ENCODE measurements around the gene POFUT2.

The POFUT2 gene

DNA sequence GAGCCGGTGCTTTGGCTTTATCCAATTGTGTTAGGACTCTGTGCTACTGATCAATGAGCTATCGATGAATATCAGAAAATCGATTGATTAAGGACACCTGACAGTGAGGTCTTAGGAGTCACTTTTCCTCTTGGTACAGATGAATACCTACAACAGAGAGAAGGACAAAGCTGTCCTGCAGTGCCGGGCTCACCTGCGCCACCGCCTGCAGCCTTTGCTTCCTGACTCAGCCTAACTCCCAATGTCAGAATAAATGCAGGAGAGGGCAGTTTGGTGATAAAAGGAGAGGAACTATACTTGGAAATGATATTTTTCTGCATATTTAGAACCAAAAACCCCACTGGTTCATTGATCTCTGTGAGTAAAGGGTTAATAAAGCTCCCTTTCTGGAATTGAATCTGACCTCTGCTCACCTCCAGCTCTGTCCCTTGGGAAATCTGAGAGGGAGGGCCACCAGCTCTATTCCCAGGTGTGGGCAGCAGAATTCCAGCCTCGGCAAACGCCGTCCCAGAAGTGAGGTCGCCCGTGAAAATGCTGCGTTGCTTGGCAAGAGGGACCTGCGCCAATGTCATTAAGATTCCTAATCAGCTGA lies 39.3 kb downstream of the POFUT2 start:
- DNase-seq = no peak

GRCh38 chr21:45246386-45247320 lies 41.0 kb downstream of the POFUT2 start:
- no peak for DNase-seq

- DNase-seq = no peak
These were observed 42.8 kb downstream of the POFUT2 start for GRCh38 chr21:45244799-45245340.

GRCh38 chr21:45243603-45244002 lies 44.1 kb downstream of the POFUT2 start:
- DNase-seq = no peak

GRCh38 chr21:45241357-45241756 lies 46.3 kb downstream of the POFUT2 start:
- DNase-seq = no peak

- DNase-seq = no peak
These were observed 50.3 kb downstream of the POFUT2 start for GRCh38 chr21:45237401-45237800.

DNA sequence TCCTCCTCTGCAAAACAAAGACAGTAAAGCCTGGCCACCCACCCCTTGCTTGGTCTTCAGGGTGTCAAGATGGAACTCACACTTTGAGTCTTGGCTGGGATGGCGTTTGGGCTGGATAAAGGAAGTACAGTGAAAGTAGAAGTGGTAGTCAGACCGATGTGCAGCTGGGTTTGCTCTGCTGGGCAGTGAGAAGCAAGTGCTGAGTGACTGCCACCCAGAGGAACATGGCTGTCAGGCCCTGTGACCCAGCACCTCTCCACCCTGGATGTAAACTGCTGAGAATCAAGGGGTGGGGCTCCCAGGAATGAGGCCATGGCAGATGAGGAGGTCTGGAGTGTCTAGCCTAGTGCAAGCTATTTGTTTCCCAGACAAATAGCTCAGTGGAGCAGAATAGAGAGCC lies 51.2 kb downstream of the POFUT2 start:
- DNase-seq = no peak

DNA sequence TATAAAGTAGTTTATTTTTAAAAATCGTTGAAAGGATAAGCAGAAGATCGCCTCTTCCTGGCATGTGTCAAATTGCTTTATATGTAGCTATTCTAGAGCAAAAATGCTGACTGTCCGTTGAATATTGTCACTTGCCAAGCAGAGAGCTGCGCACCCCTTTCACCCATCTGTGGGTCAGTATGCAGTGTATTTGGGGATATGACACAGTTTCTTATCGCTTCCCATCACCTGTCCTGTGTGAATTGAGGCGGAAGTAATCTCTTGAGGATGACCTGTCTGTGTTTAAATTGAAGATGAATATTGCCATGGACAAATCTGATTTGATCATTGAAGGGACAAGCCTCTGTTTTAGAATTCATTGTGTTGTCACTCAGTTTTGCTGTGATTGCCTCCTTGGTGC lies 52.2 kb downstream of the POFUT2 start:
- no peak for DNase-seq

- no peak for DNase-seq
These were observed 52.7 kb downstream of the POFUT2 start for GRCh38 chr21:45234965-45235364.

- DNase-seq = peak; percentile 4 to 26
These were observed 53.6 kb downstream of the POFUT2 start for GRCh38 chr21:45234127-45234526.

DNA sequence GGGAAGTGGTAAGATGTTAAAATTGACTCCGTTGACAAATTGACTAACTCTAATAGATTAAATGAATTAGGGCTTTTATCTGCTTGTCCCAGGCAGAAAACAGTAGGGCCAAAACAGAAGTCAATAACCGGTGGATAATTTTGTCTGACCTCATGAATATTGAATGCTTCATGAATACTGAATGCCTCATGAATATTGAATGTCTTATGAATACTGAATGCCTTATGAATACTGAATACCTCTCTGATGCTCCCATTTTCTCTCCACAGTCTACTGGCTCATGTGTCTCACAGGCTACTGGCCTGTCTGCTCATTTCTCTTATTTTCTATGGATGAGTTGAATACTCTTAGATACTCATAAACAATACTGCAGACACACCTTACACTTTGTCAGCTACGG lies 56.0 kb downstream of the POFUT2 start:
- no peak for DNase-seq

- DNase-seq = no peak
These were observed 58.9 kb downstream of the POFUT2 start for GRCh38 chr21:45228656-45229240.

DNA sequence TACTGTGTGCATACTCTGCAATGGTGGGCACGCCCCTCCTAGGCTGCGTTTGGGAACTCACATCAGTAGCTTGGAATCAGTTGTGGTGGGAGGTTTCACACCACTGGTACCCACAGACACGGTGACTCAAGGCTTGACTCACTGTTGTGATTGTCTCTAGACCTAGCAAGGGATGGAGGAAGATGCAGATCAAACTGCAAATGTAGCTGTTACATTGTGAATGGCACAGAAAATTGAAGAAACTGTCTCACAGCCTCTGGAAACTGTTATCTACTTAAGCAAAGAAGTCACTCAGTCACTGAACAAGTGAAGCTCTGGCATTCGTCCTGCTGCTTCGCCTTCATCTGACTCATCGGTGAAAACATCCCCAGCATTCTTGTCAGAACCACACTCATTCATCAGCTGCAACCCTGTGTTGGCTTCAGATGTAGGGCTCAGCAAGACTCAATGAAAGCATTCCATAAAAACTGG lies 59.5 kb downstream of the POFUT2 start:
- no peak for DNase-seq

DNA sequence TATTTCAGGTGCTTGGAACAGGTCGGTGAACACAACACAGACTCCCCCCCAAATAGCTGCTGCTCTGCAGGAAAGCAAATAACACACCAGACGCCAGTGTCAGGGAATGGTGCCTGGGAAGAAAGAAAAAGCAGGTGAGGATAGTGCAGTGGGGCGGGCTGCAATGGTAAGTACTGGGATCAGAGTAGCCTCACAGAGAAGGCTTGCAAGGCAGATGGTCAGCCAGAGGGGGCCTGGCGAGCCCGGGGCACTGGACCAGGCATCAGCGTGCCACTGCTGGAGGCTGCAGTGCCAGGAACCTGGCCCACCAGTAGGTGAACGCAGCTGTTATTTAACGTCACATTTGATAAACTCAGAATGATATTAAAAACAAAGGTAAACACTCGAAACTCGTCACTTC lies 60.0 kb downstream of the POFUT2 start:
- DNase-seq = no peak

GRCh38 chr21:45226540-45227326 lies 61.0 kb downstream of the POFUT2 start:
- no peak for DNase-seq

DNA sequence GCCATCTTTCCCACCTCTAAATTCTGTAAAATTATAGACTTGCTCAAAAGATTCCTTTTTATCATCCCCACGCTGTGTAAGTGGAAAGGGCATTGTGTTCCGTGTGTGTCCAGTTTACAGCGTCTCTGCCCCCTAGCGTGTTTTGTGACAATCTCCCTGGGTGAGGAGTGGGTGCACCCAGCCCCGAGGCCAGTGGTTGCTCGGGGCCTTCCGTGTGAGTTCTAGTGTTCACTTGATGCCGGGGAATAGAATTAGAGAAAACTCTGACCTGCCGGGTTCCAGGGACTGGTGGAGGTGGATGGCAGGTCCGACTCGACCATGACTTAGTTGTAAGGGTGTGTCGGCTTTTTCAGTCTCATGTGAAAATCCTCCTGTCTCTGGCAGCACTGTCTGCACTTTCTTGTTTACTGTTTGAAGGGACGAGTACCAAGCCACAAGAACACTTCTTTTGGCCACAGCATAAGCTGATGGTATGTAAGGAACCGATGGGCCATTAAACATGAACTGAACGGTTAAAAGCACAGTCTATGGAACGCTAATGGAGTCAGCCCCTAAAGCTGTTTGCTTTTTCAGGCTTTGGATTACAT lies 61.9 kb downstream of the POFUT2 start:
- DNase-seq = no peak

DNA sequence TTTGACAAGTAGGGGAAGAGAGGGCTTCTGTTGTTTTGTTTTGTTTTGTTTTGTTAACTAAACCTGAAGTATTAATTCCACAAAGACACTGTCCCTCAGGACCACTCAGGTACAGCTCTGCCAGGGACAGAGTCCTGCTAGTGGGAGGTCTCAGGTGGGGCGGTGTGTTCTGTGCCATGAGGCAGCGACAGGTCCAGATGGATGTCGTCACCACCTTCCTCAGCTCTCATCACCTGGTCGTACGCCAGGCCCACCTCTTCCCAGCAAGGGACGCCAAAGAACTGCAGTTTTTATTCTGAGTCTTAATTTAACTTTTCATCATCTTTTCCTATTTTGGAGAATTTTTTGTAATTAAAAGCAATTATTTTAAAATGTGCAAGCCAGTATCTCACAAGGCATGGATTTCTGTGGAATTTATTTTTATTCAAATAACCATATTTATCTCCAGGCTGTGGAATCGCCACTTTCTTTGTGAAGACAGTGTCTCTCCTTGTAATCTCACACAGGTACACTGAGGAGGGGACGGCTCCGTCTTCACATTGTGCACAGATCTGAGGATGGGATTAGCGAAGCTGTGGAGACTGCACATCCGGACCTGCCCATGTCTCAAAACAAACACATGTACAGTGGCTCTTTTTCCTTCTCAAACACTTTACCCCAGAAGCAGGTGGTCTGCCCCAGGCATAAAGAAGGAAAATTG lies 62.5 kb downstream of the POFUT2 start:
- DNase-seq = no peak

DNA sequence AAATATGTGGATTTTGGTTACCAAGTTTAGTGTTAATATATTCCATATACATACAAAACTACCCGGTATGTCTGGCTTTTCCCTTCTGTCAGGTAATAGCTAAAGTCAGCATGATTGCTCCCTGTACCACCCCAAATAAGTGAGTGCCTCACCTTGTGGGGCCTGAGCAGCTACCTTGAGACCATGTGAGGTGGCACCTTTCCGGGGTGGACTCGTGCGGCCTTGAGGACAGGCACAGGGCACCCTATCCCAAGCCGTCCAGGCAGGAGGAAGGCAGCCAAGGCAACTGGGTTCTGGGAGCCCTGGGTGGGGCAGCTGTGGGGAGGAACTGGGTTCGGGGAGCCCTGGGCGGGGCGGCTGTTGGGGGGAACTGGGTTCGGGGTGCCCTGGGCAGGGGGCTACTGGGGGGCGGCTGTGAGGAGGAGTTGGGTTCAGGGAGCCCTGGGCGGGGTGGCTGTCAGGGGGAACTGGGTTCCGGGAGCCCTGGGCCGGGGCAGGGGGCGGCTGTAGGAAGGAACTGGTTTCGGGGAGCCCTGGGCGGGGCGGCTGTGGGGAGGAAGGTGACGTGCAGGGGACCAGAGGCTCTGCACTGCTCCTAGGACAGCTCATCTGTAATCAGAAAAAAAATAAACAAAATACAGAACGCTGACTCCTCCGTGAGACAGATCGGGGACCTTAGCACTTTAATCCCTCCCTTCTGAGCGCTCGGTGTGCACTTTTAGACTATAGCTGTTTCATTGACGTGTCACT lies 63.3 kb downstream of the POFUT2 start:
- no peak for DNase-seq

- DNase-seq = no peak
These were observed 64.2 kb downstream of the POFUT2 start for GRCh38 chr21:45223236-45224185.

GRCh38 chr21:45222001-45222400 lies 65.7 kb downstream of the POFUT2 start:
- DNase-seq = no peak
